Spleen (tissue), 11 donors: ENCODE results near the gene CLEC16A. TPM values are rescaled to one million over a fixed set of nuclear protein-coding genes. Genes with fewer than 3 reads are reported as not detected.

ENCODE experiments used
- DNase-seq: peaks from one replicate; pipeline ENCODE4 v3.0.0-alpha.2; 2020
- H3K27ac ChIP-seq, 8 donors: fragments of 200-600 bp; sonication (generic) in 7 of 8; 1 replicate in 4 of 8; 2 replicates in 4 of 8; pipeline versions ENCODE4 v1.5.0 to v1.8.0; 2016 to 2021; ENCODE audit warnings: inconsistent platforms in 4 of 8, mild to moderate bottlenecking in 4 of 8, moderate library complexity in 1 of 8
- H3K27me3 ChIP-seq, 7 donors: fragments of 200-600 bp; sonication (generic) in 6 of 7; replicated peaks in 1 of 7; 1 replicate in 4 of 7; 2 replicates in 3 of 7; pipeline versions ENCODE4 v1.5.0 to v1.8.0; 2016 to 2021; ENCODE audit warnings: inconsistent platforms in 3 of 7, mild to moderate bottlenecking in 1 of 7
- H3K36me3 ChIP-seq, 6 donors: fragments of 200-600 bp; sonication (generic) in 5 of 6; 1 replicate in 4 of 6; 2 replicates in 2 of 6; pipeline versions ENCODE4 v1.5.0 to v1.8.0; 2016 to 2021; ENCODE audit warnings: inconsistent platforms in 2 of 6
- H3K4me1 ChIP-seq, 6 donors: fragments of 200-600 bp; sonication (generic) in 5 of 6; 1 replicate in 3 of 6; 2 replicates in 3 of 6; pipeline versions ENCODE4 v1.5.0 to v1.8.0; 2016 to 2021; ENCODE audit warnings: inconsistent platforms in 3 of 6
- H3K4me3 ChIP-seq, 8 donors: fragments of 200-600 bp; sonication (generic) in 7 of 8; 1 replicate in 4 of 8; 2 replicates in 4 of 8; pipeline versions ENCODE4 v1.5.0 to v1.8.0; 2016 to 2021; ENCODE audit warnings: inconsistent platforms in 4 of 8, mild to moderate bottlenecking in 4 of 8, moderate library complexity in 2 of 8
- H3K9me3 ChIP-seq, 8 donors: fragments of 200-600 bp; sonication (generic) in 7 of 8; 1 replicate in 4 of 8; 2 replicates in 4 of 8; pipeline versions ENCODE4 v1.5.0 to v1.8.0; 2016 to 2021; ENCODE audit warnings: inconsistent platforms in 4 of 8
- POLR2A ChIP-seq, 3 donors: fragments of 450-650 bp; IDR thresholded peaks; one replicate each; pipeline ENCODE4 v1.5.1; 2017; ENCODE audit warnings: antibody characterized with exemption in 3 of 3, mild to moderate bottlenecking in 1 of 3
- POLR2AphosphoS5 ChIP-seq, 3 donors: sonication (generic); formaldehyde crosslinking; IDR thresholded peaks; one replicate each; pipeline ENCODE4 v1.5.1; 2017; ENCODE audit warnings: antibody characterized with exemption in 3 of 3
- WGBS, 5 donors: extraction: QIAGEN DNeasy Blood & Tissue Kit in 3 of 5; methylation state at CpG; one replicate each; pipeline versions ENCODE4 v1.1.5 to v1.1.7; 2013 to 2018; 5-methylcytosine and 5-hydroxymethylcytosine counted together
- intact Hi-C: fragments of 100-400 bp; cut with DNase I; formaldehyde crosslinking; loops from one replicate; pipeline ENCODE4 v1.15.0; 2023; ENCODE audit warnings: low total_unique reads
- polyA plus RNA-seq, 3 donors: library from polyadenylated mRNA; stranded (reverse); fragments of 200-250 nt; gene quantifications; one replicate each; pipeline ENCODE4 v1.2.1, GENCODE V29; 2013
- total RNA-seq, 7 donors: library from RNA; depleted of rRNA in 3 of 7; stranded (reverse); fragments of >200 nt in 3 of 7; fragmentation: NEBNext Ultra II Directional in 4 of 7; extraction: Animal tissue kit (Norgen Biotek cat#: 25700) in 4 of 7; gene quantifications; one replicate each; pipeline versions ENCODE4 v1.1.0 to v1.2.1, GENCODE V29; 2016 to 2021
- TF ChIP-seq, protein P1 (sequence below), 11 experiments: fragments of 200-600 bp in 7 of 11; fragments of 450-650 bp in 4 of 11; sonication (generic) in 4 of 11; IDR thresholded peaks in 8 of 11; conservative IDR thresholded peaks in 3 of 11; 1 replicate in 7 of 11; 2 replicates in 4 of 11; pipeline versions ENCODE4 v1.4.0 to v1.8.0; 2016 to 2021; ENCODE audit warnings: antibody characterized with exemption in 11 of 11, inconsistent platforms in 4 of 11, mild to moderate bottlenecking in 1 of 11
- donor health status: healthy with polysubstance abuse.
- donor health status: DM: no; HTN: no; CAD: no; lungs with moderate emphysema.
- donor health status: DM: no; HTN: no; CAD: no.
- donor health status: Bipolar disorder and iron deficiency.
- donor health status: healthy.
- donor health status: DM: no; HTN: no; CAD: no.
- donor health status: DM: yes; HTN: yes; CAD: no.

The CLEC16A gene
- total and polyA plus RNA-seq, 10 donors, result 7.3 to 54.6 (median 35.1) TPM

DNA sequence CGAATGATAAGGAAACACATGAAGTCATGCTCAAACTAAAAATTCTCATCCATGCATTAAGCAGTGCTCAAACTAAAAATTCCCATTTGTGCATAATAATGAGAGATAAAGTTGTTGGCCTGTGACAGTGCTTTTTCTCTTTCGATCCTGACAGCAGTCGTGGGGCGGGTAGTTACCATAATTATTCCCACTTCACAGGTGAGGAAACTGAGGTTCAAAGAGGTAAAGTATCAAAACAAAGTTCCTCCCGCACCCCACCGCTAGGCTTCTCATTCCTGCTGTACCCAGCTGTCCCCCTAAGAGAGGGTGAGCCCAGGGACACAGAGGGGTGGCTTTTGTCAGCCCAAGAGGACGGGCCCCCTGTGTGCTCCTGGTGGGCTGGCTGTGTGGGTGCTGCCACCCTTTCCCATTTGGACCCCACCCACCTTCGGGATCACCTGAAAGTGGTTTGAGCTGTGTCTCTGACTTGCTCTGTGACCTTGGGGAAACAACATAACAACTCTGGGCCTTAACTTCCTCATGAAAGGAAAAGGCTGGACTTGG, 92.6 kb downstream of the CLEC16A start:
- TF ChIP-seq POLR2A (IDR thresholded peaks at IDR 0.05) (no peak), POLR2AphosphoS5 (IDR thresholded peaks at IDR 0.05) (no peak)
- TF ChIP-seq, protein P1, sequence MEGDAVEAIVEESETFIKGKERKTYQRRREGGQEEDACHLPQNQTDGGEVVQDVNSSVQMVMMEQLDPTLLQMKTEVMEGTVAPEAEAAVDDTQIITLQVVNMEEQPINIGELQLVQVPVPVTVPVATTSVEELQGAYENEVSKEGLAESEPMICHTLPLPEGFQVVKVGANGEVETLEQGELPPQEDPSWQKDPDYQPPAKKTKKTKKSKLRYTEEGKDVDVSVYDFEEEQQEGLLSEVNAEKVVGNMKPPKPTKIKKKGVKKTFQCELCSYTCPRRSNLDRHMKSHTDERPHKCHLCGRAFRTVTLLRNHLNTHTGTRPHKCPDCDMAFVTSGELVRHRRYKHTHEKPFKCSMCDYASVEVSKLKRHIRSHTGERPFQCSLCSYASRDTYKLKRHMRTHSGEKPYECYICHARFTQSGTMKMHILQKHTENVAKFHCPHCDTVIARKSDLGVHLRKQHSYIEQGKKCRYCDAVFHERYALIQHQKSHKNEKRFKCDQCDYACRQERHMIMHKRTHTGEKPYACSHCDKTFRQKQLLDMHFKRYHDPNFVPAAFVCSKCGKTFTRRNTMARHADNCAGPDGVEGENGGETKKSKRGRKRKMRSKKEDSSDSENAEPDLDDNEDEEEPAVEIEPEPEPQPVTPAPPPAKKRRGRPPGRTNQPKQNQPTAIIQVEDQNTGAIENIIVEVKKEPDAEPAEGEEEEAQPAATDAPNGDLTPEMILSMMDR (IDR thresholded peaks at IDR 0.05 in 8 of 11, conservative IDR thresholded peaks at IDR 0.05 in 3 of 11), result no peak
- H3K36me3 ChIP-seq, result peaks cover 6 to 100% (median 57%) of the 10 kb centered on the region in 6 donors
- WGBS, 5 donors, result 85 to 94% (median 92%) methylated on average over 7 to 8 of the region's 8 CpGs

DNA sequence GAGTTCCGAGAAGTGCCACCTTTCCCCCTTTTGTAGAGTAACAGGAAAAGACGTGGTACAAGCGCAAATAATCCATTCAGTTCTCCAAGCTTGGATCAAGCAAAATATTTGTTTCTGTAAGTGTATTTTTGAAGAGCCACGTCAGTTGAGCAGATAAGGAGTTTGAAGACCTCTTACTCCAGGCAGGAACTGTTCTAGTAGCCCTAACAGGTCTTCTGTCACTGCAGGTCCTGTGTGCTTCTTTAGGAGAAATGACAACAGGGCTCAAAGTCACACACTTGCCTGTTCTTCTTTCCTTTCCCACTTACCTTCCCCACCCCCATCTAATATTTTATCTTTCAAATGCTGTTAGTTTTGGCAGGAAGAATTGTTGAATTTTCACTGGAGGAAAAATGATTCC, 93.9 kb downstream of the CLEC16A start:
- Histone ChIP-seq H3K9me3 (no peaks in the 10 kb centered on the region), H3K27me3 (no peaks in the 10 kb centered on the region), H3K4me1 (no peaks in the 10 kb centered on the region), H3K27ac (no peak overlapping the region), H3K4me3 (no peak overlapping the region), H3K36me3 (peaks cover 6 to 100% (median 63%) of the 10 kb centered on the region in 6 donors)
- TF ChIP-seq, protein P1 (IDR thresholded peaks at IDR 0.05 in 8 of 11, conservative IDR thresholded peaks at IDR 0.05 in 3 of 11), result no peak
- no peak for DNase-seq
- 97 to 98% (median 98%) methylated on average over 4 of the region's 4 CpGs for WGBS, 5 donors
- intact Hi-C loops, result no loop called here

More for the DNA sequence above, 92.6 kb downstream of the CLEC16A start:
- Histone ChIP-seq H3K9me3 (no peaks in the 10 kb centered on the region), H3K4me3 (no peak overlapping the region), H3K4me1 (no peaks in the 10 kb centered on the region), H3K27ac (no peak overlapping the region), H3K27me3 (no peaks in the 10 kb centered on the region)
- intact Hi-C loops, result no loop called here
- DNase-seq, result no peak

DNA sequence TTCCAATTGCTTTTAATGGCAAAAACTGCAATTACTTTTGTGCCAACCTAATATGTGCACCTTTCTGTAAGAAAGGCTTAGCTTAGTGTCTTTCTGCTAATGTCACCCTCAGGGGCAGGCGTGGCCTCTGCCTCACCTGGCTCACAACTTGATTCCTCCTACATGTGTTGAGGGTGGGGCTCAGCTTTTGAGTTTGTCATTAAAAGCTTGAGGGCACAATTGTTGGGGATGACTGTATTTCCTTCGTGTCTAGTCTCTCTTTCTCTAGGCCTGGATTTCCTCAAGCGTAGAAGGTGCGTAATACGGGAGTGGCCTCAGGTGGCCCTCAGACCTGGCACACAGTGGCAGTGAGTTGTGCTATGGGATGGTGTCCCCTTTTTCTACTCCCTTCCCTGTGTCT, 94.4 kb downstream of the CLEC16A start:
- no peaks in the 10 kb centered on the region for H3K9me3 ChIP-seq
- no peaks in the 10 kb centered on the region for H3K4me1 ChIP-seq
- H3K27ac ChIP-seq, result no peak overlapping the region
- H3K27me3 ChIP-seq, result no peaks in the 10 kb centered on the region
- DNase-seq, result no peak
- H3K4me3 ChIP-seq, result no peak overlapping the region
- TF ChIP-seq, protein P1 (IDR thresholded peaks at IDR 0.05 in 8 of 11, conservative IDR thresholded peaks at IDR 0.05 in 3 of 11), result no peak
- no peak for TF ChIP-seq POLR2AphosphoS5 (IDR thresholded peaks at IDR 0.05)
- TF ChIP-seq POLR2A (IDR thresholded peaks at IDR 0.05), result no peak
- WGBS, 5 donors, result 93 to 99% (median 96%) methylated on average over 5 of the region's 5 CpGs
- peaks cover 6 to 100% (median 66%) of the 10 kb centered on the region in 6 donors for H3K36me3 ChIP-seq
- intact Hi-C loops, result no loop called here

DNA sequence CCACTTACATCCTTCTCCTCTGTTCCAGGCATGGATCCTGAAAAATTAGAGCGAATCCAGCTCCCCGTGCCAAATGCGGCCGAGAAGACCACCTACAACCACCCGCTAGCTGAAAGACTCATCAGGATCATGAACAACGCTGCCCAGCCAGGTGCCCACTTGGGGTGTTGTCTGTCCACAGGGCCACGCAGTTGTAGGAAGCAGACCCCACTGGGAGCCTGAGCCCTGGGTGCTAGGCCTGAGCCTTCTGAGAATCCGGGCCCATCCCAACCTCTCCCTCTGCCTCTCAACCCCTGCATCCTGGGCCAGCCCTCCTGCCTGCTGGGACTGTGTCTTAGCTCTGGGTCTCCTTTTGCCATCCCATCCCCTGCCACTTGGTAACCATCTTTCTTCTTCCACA, 95.4 kb downstream of the CLEC16A start:
- no peak for DNase-seq
- Histone ChIP-seq H3K4me1 (no peaks in the 10 kb centered on the region), H3K4me3 (no peak overlapping the region), H3K9me3 (no peaks in the 10 kb centered on the region), H3K27ac (no peak overlapping the region), H3K27me3 (no peaks in the 10 kb centered on the region), H3K36me3 (peaks cover 9 to 100% (median 72%) of the 10 kb centered on the region in 6 donors)
- WGBS, 5 donors, result 92 to 100% (median 98%) methylated on average over 7 to 8 of the region's 8 CpGs
- intact Hi-C loops, result no loop called here
- TF ChIP-seq, protein P1 (IDR thresholded peaks at IDR 0.05 in 8 of 11, conservative IDR thresholded peaks at IDR 0.05 in 3 of 11), result no peak
- no peak for TF ChIP-seq POLR2AphosphoS5 (IDR thresholded peaks at IDR 0.05)
- no peak for TF ChIP-seq POLR2A (IDR thresholded peaks at IDR 0.05)
